Trophoblast cell (in vitro differentiated cells and primary cell): ENCODE results near the gene GALK1.

Experiments used
- DNase-seq, 2 donors: peaks; one replicate each; pipeline ENCODE4 v3.0.0-alpha.2; 2016
- H2AFZ ChIP-seq: 2 replicates; pipeline ENCODE4 v1.6.1; 2013; ENCODE audit warnings: low read length, moderate library complexity, mild to moderate bottlenecking; ENCODE audit not compliant: insufficient read depth, poor library complexity
- H2AK5ac ChIP-seq: 2 replicates; pipeline ENCODE4 v1.6.1; 2013; ENCODE audit warnings: mild to moderate bottlenecking, low read length
- H2BK120ac ChIP-seq: 2 replicates; pipeline ENCODE4 v1.6.1; 2013; ENCODE audit warnings: low read length, mild to moderate bottlenecking, moderate library complexity; ENCODE audit not compliant: insufficient read depth, poor library complexity
- H2BK12ac ChIP-seq: 2 replicates; pipeline ENCODE4 v1.6.1; 2013; ENCODE audit warnings: mild to moderate bottlenecking, low read length, moderate library complexity
- H2BK5ac ChIP-seq: 2 replicates; pipeline ENCODE4 v1.6.1; 2013; ENCODE audit warnings: low read length, low read depth, moderate library complexity, mild to moderate bottlenecking; ENCODE audit not compliant: poor library complexity
- H3K14ac ChIP-seq: 2 replicates; pipeline ENCODE4 v1.6.1; 2013; ENCODE audit warnings: mild to moderate bottlenecking, low read length
- H3K18ac ChIP-seq: 2 replicates; pipeline ENCODE4 v1.6.1; 2013; ENCODE audit warnings: mild to moderate bottlenecking, low read length
- H3K23ac ChIP-seq: 2 replicates; pipeline ENCODE4 v1.6.1; 2013; ENCODE audit warnings: low read length
- H3K27ac ChIP-seq: 2 replicates; pipeline ENCODE4 v1.5.1; 2013; ENCODE audit warnings: low read depth, mild to moderate bottlenecking, inconsistent platforms, low read length, moderate library complexity
- H3K27me3 ChIP-seq: 2 replicates; pipeline ENCODE4 v1.6.1; 2013; ENCODE audit warnings: inconsistent platforms, mild to moderate bottlenecking, low read length, moderate library complexity; ENCODE audit not compliant: insufficient read depth
- H3K36me3 ChIP-seq, 2 experiments: 1 replicate in 1 of 2; 2 replicates in 1 of 2; pipeline ENCODE4 v1.6.1; 2013; ENCODE audit warnings: low read length in 2 of 2, mild to moderate bottlenecking in 2 of 2, moderate library complexity in 1 of 2; ENCODE audit not compliant: insufficient read depth in 2 of 2, control insufficient read depth in 1 of 2
- H3K4ac ChIP-seq: 2 replicates; pipeline ENCODE4 v1.6.1; 2013; ENCODE audit warnings: low read depth, mild to moderate bottlenecking, low read length, moderate library complexity
- H3K4me1 ChIP-seq, 2 experiments: 1 replicate in 1 of 2; 2 replicates in 1 of 2; pipeline ENCODE4 v1.6.1; 2013; ENCODE audit warnings: low read length in 2 of 2, mild to moderate bottlenecking in 2 of 2, moderate library complexity in 1 of 2; ENCODE audit not compliant: insufficient read depth in 2 of 2, control insufficient read depth in 1 of 2
- H3K4me2 ChIP-seq: 2 replicates; pipeline ENCODE4 v1.6.1; 2013; ENCODE audit warnings: inconsistent platforms, mild to moderate bottlenecking, low read length, moderate library complexity
- H3K4me3 ChIP-seq: 2 replicates; pipeline ENCODE4 v1.5.1; 2013; ENCODE audit warnings: mild to moderate bottlenecking, low read depth, low read length, inconsistent platforms
- H3K79me1 ChIP-seq: one replicate; pipeline ENCODE4 v1.6.1; 2013; ENCODE audit warnings: low read length
- H3K79me2 ChIP-seq: 2 replicates; pipeline ENCODE4 v1.6.1; 2013; ENCODE audit warnings: low read length, mild to moderate bottlenecking; ENCODE audit not compliant: control insufficient read depth, insufficient read depth, poor library complexity
- H3K9ac ChIP-seq: 2 replicates; pipeline ENCODE4 v1.6.1; 2013; ENCODE audit warnings: mild to moderate bottlenecking, low read length
- H3K9me3 ChIP-seq: 2 replicates; pipeline ENCODE4 v1.6.1; 2013; ENCODE audit warnings: low read depth, mild to moderate bottlenecking, control low read depth, inconsistent platforms, low read length; ENCODE audit not compliant: insufficient read depth
- H4K12ac ChIP-seq: 2 replicates; pipeline ENCODE4 v1.6.1; 2013; ENCODE audit warnings: low read depth, mild to moderate bottlenecking, low read length, moderate library complexity
- H4K8ac ChIP-seq: 2 replicates; pipeline ENCODE4 v1.6.1; 2013; ENCODE audit warnings: low read depth, mild to moderate bottlenecking, low read length, moderate library complexity
- H4K91ac ChIP-seq: one replicate; pipeline ENCODE4 v1.6.1; 2013; ENCODE audit warnings: low read depth, mild to moderate bottlenecking, low read length, moderate library complexity
- WGBS: extraction: QIAGEN DNeasy Blood & Tissue Kit; methylation state at CpG from one replicate; pipeline ENCODE4 v1.1.7; 2013; ENCODE audit warnings: missing lambda C conversion rate; ENCODE audit not compliant: insufficient read length, insufficient coverage; ENCODE audit errors: extremely low coverage; 5-methylcytosine and 5-hydroxymethylcytosine counted together

Gene GALK1

GRCh38 chr17:75729351-75729750, 35.6 kb downstream of the GALK1 start:
- H3K4me3 ChIP-seq = no peak overlapping the region
- H4K91ac ChIP-seq = no peak overlapping the region
- no peak for DNase-seq
- no peak overlapping the region for H3K27ac ChIP-seq
- no peak overlapping the region for H3K9ac ChIP-seq
- H4K8ac ChIP-seq = no peak overlapping the region
- no peak overlapping the region for H3K4ac ChIP-seq
- H3K4me2 ChIP-seq = no peak overlapping the region
- no peak overlapping the region for H2BK5ac ChIP-seq
- WGBS = no CpG with 5 or more reads among the region's 7 CpGs
- H4K12ac ChIP-seq = no peak overlapping the region
- H3K14ac ChIP-seq = no peak overlapping the region
- H3K9me3 ChIP-seq = no peaks in the 10 kb centered on the region
- no peak overlapping the region for H3K23ac ChIP-seq
- H2BK12ac ChIP-seq = no peak overlapping the region
- no peak overlapping the region for H2BK120ac ChIP-seq
- H3K27me3 ChIP-seq = no peaks in the 10 kb centered on the region
- H3K36me3 ChIP-seq = peaks cover 37% of the 10 kb centered on the region in 2 experiments
- H3K18ac ChIP-seq = no peak overlapping the region
- H3K79me1 ChIP-seq = no peaks in the 10 kb centered on the region
- no peak overlapping the region for H2AK5ac ChIP-seq
- no peaks in the 10 kb centered on the region for H3K4me1 ChIP-seq
- no peaks in the 10 kb centered on the region for H3K79me2 ChIP-seq
- H2AFZ ChIP-seq = no peak overlapping the region

DNA sequence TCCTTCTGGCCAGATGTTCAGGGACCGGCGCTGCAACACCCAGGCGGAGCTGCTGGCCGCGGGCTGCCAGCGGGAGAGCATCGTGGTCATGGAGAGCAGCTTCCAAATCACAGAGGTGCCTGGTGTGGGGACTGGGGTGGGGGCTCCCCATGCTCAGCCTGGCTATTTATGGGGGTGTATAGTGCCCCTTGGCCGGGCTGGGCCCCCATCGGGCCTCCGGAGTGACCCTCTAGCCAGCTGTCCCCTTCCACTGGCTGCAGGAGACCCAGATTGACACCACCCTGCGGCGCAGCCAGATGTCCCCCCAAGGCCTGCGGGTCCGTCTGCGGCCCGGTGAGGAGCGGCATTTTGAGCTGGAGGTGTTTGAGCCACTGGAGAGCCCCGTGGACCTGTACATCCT, 37.6 kb downstream of the GALK1 start:
- no peak for DNase-seq
- no peak overlapping the region for H4K12ac ChIP-seq
- H3K36me3 ChIP-seq = peaks cover 34 to 37% of the 10 kb centered on the region in 2 experiments
- no peak overlapping the region for H3K14ac ChIP-seq
- H4K91ac ChIP-seq = no peak overlapping the region
- no peak overlapping the region for H3K23ac ChIP-seq
- no CpG with 5 or more reads among the region's 18 CpGs for WGBS
- H3K27me3 ChIP-seq = no peaks in the 10 kb centered on the region
- no peak overlapping the region for H2BK120ac ChIP-seq
- no peak overlapping the region for H2AFZ ChIP-seq
- peaks cover 6 to 12% of the 10 kb centered on the region in 2 experiments for H3K4me1 ChIP-seq
- peaks cover 4% of the 10 kb centered on the region for H3K79me1 ChIP-seq
- no peak overlapping the region for H3K4ac ChIP-seq
- no peaks in the 10 kb centered on the region for H3K79me2 ChIP-seq
- no peak overlapping the region for H2BK5ac ChIP-seq
- H4K8ac ChIP-seq = no peak overlapping the region
- no peak overlapping the region for H2BK12ac ChIP-seq
- H3K27ac ChIP-seq = no peak overlapping the region
- no peak overlapping the region for H3K4me3 ChIP-seq
- no peak overlapping the region for H3K4me2 ChIP-seq
- no peak overlapping the region for H3K9ac ChIP-seq
- no peaks in the 10 kb centered on the region for H3K9me3 ChIP-seq
- H3K18ac ChIP-seq = no peak overlapping the region
- no peak overlapping the region for H2AK5ac ChIP-seq

DNA sequence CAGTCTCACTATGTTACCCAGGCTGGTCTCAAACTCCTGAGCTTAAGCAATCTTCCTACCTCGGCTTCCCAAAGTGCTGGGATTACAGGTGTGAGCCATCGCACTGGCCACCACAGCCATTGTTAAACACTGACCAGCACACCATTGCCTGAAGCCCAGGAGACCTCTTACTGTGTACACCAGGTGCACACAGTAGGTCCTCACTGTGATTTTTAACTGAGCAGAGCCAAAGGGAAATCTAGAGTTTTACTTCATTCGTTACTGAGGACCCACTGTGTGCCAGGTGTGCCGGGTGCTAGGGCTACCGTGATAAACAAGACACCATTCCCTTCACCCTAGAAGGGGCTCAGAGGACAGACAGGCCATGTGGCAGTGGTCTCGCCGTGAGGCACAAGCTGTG, 39.5 kb downstream of the GALK1 start:
- H2BK5ac ChIP-seq = no peak overlapping the region
- no peak overlapping the region for H3K27ac ChIP-seq
- H4K12ac ChIP-seq = no peak overlapping the region
- H3K79me2 ChIP-seq = peaks cover 7% of the 10 kb centered on the region
- no peak overlapping the region for H2BK12ac ChIP-seq
- H3K4me3 ChIP-seq = no peak overlapping the region
- H3K14ac ChIP-seq = no peak overlapping the region
- no peak overlapping the region for H4K8ac ChIP-seq
- H3K79me1 ChIP-seq = peaks cover 14% of the 10 kb centered on the region
- no peak overlapping the region for H3K18ac ChIP-seq
- peaks cover 19 to 23% of the 10 kb centered on the region in 2 experiments for H3K4me1 ChIP-seq
- H4K91ac ChIP-seq = no peak overlapping the region
- DNase-seq = no peak
- no CpG with 5 or more reads among the region's 7 CpGs for WGBS
- no peak overlapping the region for H2BK120ac ChIP-seq
- no peak overlapping the region for H2AK5ac ChIP-seq
- no peak overlapping the region for H3K4me2 ChIP-seq
- no peaks in the 10 kb centered on the region for H3K27me3 ChIP-seq
- H3K9ac ChIP-seq = no peak overlapping the region
- H2AFZ ChIP-seq = no peak overlapping the region
- H3K9me3 ChIP-seq = peaks cover 2% of the 10 kb centered on the region
- H3K4ac ChIP-seq = no peak overlapping the region
- peaks cover 20 to 29% of the 10 kb centered on the region in 2 experiments for H3K36me3 ChIP-seq
- H3K23ac ChIP-seq = no peak overlapping the region

DNA sequence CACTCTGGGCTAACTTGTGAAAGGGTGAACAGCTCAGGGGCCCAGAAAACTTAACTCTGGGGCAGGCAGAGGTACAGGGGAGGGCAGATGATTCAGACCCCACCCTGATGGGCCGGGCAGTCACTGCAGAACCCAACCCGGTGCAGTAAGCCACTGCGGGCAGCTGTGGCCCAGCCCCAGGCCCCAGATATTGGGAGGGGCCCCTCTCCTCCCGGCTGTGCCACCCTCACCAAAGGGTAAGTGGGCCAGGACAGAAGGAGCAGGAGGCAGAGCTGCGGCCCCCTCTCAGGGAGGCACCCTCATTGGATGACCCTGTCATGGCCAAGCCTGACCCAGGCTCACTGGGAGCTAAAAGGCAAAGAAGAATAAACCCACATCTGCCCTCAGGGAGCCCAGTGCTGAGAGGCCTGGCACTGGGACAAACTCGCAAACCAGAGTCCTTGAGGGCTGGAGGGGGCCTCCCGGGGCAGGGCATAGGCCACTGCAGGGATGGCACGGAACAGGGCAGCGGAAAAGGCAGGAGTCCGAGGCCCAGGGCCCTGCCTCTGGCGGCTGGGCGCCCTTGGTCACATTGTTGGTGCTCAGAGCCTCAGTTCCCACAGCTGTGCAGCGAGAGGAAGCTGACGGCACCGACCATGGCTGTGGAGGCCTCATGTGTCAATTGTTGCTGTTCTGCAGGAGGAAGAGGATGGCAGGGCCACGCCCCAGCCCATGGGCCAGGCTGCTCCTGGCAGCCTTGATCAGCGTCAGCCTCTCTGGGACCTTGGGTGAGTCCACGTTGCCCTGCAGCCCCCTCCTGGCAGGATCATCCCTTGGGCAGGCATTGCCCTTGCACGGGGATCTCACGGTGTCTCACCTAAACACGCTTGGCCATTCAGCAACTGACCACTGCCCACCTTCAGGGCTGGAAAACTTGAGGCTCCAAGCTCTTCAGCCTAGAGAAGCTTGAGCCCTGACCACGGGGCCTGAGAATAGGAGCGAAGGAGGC, 40.7 kb downstream of the GALK1 start:
- Histone ChIP-seq H2AFZ (no peak overlapping the region), H3K9ac (no peak overlapping the region), H3K4me3 (no peak overlapping the region), H2BK12ac (no peak overlapping the region), H4K91ac (no peak overlapping the region), H3K27me3 (no peaks in the 10 kb centered on the region), H3K4me1 (peaks cover 20 to 23% of the 10 kb centered on the region in 2 experiments), H2AK5ac (peak overlapping the region; percentile 8), H3K18ac (no peak overlapping the region), H3K79me2 (peaks cover 7% of the 10 kb centered on the region), H2BK5ac (no peak overlapping the region), H2BK120ac (no peak overlapping the region), H3K4ac (no peak overlapping the region), H4K12ac (no peak overlapping the region), H3K14ac (no peak overlapping the region), H3K36me3 (peaks cover 13 to 23% of the 10 kb centered on the region in 2 experiments), H3K23ac (no peak overlapping the region), H3K79me1 (peaks cover 14% of the 10 kb centered on the region), H3K27ac (no peak overlapping the region), H3K4me2 (no peak overlapping the region), H3K9me3 (peaks cover 2% of the 10 kb centered on the region), H4K8ac (no peak overlapping the region)
- DNase-seq = no peak
- no CpG with 5 or more reads among the region's 23 CpGs for WGBS
